ENCODE data around the gene AUTS2. TPM values are rescaled to one million over a fixed set of nuclear protein-coding genes. Genes with fewer than 3 reads are reported as not detected.
A peak's percentile ranks its signal among the peaks of the same experiment; 100 is the strongest.

AUTS2 gene
- total and polyA plus RNA-seq, 2 experiments from 2014 or later = 3.0 to 4.4 TPM

DNA sequence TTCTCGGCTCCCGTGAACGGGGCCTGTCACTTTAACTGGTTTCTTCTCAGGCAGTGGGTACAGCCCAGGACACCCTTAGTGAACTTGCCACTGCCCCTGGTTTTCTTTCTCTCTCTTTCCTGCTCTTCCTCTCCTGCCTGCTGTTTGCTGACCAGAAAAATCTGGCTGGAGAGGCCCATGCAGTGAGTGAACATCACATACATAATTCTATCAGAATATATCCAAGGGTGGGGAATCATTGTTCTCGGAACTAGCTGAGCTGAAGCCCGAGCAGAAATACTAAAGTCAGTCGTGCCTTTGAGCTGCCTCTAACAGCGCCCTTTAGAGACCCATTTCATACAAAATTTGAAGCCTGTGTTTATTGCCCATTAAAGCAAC, 1032.2 kb downstream of the AUTS2 start:
- Histone ChIP-seq H2AFZ (peak overlapping the region; percentile 64), H3K4me2 (ENCODE audit: unreplicated experiment) (peak overlapping the region; percentile 72)
- DNase-seq = peak; percentile 18

GRCh38 chr7:70630818-70631457, 1032.7 kb downstream of the AUTS2 start:
- peak overlapping the region; percentile 47 for H3K4me3 ChIP-seq
- H3K4me2 ChIP-seq (ENCODE audit: unreplicated experiment) = peak overlapping the region; percentile 72
- H3K79me2 ChIP-seq (ENCODE audit: insufficient read depth) = no peaks in the 10 kb centered on the region
- no peaks in the 10 kb centered on the region for H3K9me3 ChIP-seq (ENCODE audit: low read depth)
- TF ChIP-seq EZH2phosphoT487 (IDR thresholded peaks at IDR 0.05; ENCODE audit: insufficient read depth, low read depth) (no peak), EZH2 (IDR thresholded peaks at IDR 0.05; ENCODE audit: insufficient read depth, poor library complexity, severe bottlenecking) (no peak)
- peak; percentile 70 for DNase-seq
- H3K9me2 ChIP-seq (ENCODE audit: insufficient read depth) = no peaks in the 10 kb centered on the region
- H4K20me1 ChIP-seq (ENCODE audit: insufficient read depth) = no peaks in the 10 kb centered on the region
- no peak overlapping the region for H3K27ac ChIP-seq
- no peaks in the 10 kb centered on the region for H3K36me3 ChIP-seq (ENCODE audit: low read depth)
- in situ Hi-C loops (cut with MboI) = no loop called here
- WGBS, 2 experiments (ENCODE audit: low coverage in 1 of 2, low lambda C conversion rate in 2 of 2, missing lambda C conversion rate in 2 of 2) = 24 to 29% methylated on average over 28 of the region's 28 CpGs
- peak overlapping the region; percentile 41 for H3K9ac ChIP-seq
- peaks cover 21% of the 10 kb centered on the region for H3K4me1 ChIP-seq (ENCODE audit: insufficient read depth)
- peak overlapping the region; percentile 64 for H2AFZ ChIP-seq
- H3K27me3 ChIP-seq (replicated peaks; ENCODE audit: insufficient read depth) = no peaks in the 10 kb centered on the region
- peaks cover 10% of the 10 kb centered on the region; the same call in 1 of the 2 replicates for H3F3A ChIP-seq (ENCODE audit: insufficient read depth)

More for the DNA sequence above, 1032.2 kb downstream of the AUTS2 start:
- Histone ChIP-seq H4K20me1 (ENCODE audit: insufficient read depth) (no peaks in the 10 kb centered on the region), H3K79me2 (ENCODE audit: insufficient read depth) (no peaks in the 10 kb centered on the region), H3K36me3 (ENCODE audit: low read depth) (no peaks in the 10 kb centered on the region), H3F3A (ENCODE audit: insufficient read depth) (peaks cover 10% of the 10 kb centered on the region; the same call in 1 of the 2 replicates), H3K9ac (peak overlapping the region; percentile 41; the same call in 1 of the 2 replicates), H3K9me2 (ENCODE audit: insufficient read depth) (no peaks in the 10 kb centered on the region), H3K27me3 (replicated peaks; ENCODE audit: insufficient read depth) (no peaks in the 10 kb centered on the region), H3K27ac (no peak overlapping the region), H3K4me3 (peak overlapping the region; percentile 47), H3K9me3 (ENCODE audit: low read depth) (no peaks in the 10 kb centered on the region), H3K4me1 (ENCODE audit: insufficient read depth) (peaks cover 19% of the 10 kb centered on the region)
- TF ChIP-seq EZH2 (IDR thresholded peaks at IDR 0.05; ENCODE audit: insufficient read depth, poor library complexity, severe bottlenecking) = no peak
- no peak for TF ChIP-seq EZH2phosphoT487 (IDR thresholded peaks at IDR 0.05; ENCODE audit: insufficient read depth, low read depth)
- WGBS, 2 experiments (ENCODE audit: low coverage in 1 of 2, low lambda C conversion rate in 2 of 2, missing lambda C conversion rate in 2 of 2) = 43 to 47% methylated on average over 7 of the region's 7 CpGs
- in situ Hi-C loops (cut with MboI) = no loop called here

- H3K4me2 ChIP-seq (ENCODE audit: unreplicated experiment) = no peak overlapping the region
- no peak overlapping the region for H3K27ac ChIP-seq
- H3K36me3 ChIP-seq (ENCODE audit: low read depth) = no peaks in the 10 kb centered on the region
- peaks cover 10% of the 10 kb centered on the region; the same call in 1 of the 2 replicates for H3F3A ChIP-seq (ENCODE audit: insufficient read depth)
- H3K79me2 ChIP-seq (ENCODE audit: insufficient read depth) = no peaks in the 10 kb centered on the region
- no peak for DNase-seq
- no peaks in the 10 kb centered on the region for H4K20me1 ChIP-seq (ENCODE audit: insufficient read depth)
- no peak overlapping the region for H2AFZ ChIP-seq
- peaks cover 21% of the 10 kb centered on the region for H3K4me1 ChIP-seq (ENCODE audit: insufficient read depth)
- H3K4me3 ChIP-seq = no peak overlapping the region
- no peaks in the 10 kb centered on the region for H3K27me3 ChIP-seq (replicated peaks; ENCODE audit: insufficient read depth)
- 95 to 96% methylated on average over 9 of the region's 9 CpGs for WGBS, 2 experiments (ENCODE audit: low coverage in 1 of 2, low lambda C conversion rate in 2 of 2, missing lambda C conversion rate in 2 of 2)
- H3K9me2 ChIP-seq (ENCODE audit: insufficient read depth) = no peaks in the 10 kb centered on the region
- no peak for TF ChIP-seq EZH2 (IDR thresholded peaks at IDR 0.05; ENCODE audit: insufficient read depth, poor library complexity, severe bottlenecking)
- no peak for TF ChIP-seq EZH2phosphoT487 (IDR thresholded peaks at IDR 0.05; ENCODE audit: insufficient read depth, low read depth)
- H3K9me3 ChIP-seq (ENCODE audit: low read depth) = no peaks in the 10 kb centered on the region
- in situ Hi-C loops (cut with MboI) = no loop called here
- H3K9ac ChIP-seq = no peak overlapping the region
These were observed 1033.4 kb downstream of the AUTS2 start for GRCh38 chr7:70631718-70632117.

GRCh38 chr7:70632400-70632799, 1034.1 kb downstream of the AUTS2 start:
- Histone ChIP-seq H3K79me2 (ENCODE audit: insufficient read depth) (no peaks in the 10 kb centered on the region), H3F3A (ENCODE audit: insufficient read depth) (peaks cover 10% of the 10 kb centered on the region; the same call in 1 of the 2 replicates), H3K4me1 (ENCODE audit: insufficient read depth) (peaks cover 21% of the 10 kb centered on the region), H3K27ac (no peak overlapping the region), H3K27me3 (replicated peaks; ENCODE audit: insufficient read depth) (no peaks in the 10 kb centered on the region), H4K20me1 (ENCODE audit: insufficient read depth) (no peaks in the 10 kb centered on the region), H3K9me2 (ENCODE audit: insufficient read depth) (no peaks in the 10 kb centered on the region), H3K36me3 (ENCODE audit: low read depth) (no peaks in the 10 kb centered on the region), H3K9ac (no peak overlapping the region), H3K9me3 (ENCODE audit: low read depth) (no peaks in the 10 kb centered on the region), H3K4me3 (no peak overlapping the region), H2AFZ (no peak overlapping the region), H3K4me2 (ENCODE audit: unreplicated experiment) (no peak overlapping the region)
- whole genome bisulfite sequencing, 2 experiments (ENCODE audit: low coverage in 1 of 2, low lambda C conversion rate in 2 of 2, missing lambda C conversion rate in 2 of 2) = 95 to 98% methylated on average over 5 of the region's 5 CpGs
- in situ Hi-C loops (cut with MboI) = no loop called here
- no peak for DNase-seq
- TF ChIP-seq EZH2 (IDR thresholded peaks at IDR 0.05; ENCODE audit: insufficient read depth, poor library complexity, severe bottlenecking) = no peak
- TF ChIP-seq EZH2phosphoT487 (IDR thresholded peaks at IDR 0.05; ENCODE audit: insufficient read depth, low read depth) = no peak

Data from GM23248 (cell line).